ENCODE measurements around the gene EPYC.

EPYC gene

DNA sequence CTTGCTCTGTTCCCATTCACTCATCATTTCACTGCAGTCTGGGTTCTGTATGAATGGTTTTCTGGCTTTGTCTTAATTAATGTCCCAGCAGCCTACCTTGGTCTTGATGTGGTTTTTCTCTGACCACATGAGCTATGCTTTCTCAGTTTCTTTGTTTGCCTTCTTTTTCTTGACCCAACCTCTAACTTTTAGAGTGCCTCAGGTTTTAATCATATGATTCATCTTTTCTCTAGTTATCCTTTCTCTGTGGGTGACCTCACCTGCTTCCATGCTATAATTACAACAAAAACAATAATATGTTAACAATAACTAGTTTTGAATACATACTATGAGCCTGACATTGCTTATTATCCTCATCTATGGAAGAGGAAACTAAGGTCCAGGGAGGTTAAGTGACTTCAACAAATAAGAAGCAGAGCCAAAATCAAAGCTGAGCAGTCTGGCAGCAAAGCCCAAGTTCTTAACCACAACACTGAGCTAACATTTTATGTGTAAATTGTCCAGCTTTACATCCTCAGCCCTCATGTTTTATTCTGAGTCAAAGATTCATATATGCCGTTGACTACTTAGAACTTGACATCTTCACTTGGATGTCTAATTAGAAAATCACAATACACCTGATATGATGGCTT is 4.7 kb upstream of the EPYC start:
- H3K9me3 ChIP-seq (ENCODE audit: insufficient read depth, low read length, severe bottlenecking) = no peaks in the 10 kb centered on the region
- no peaks in the 10 kb centered on the region for H3K4me1 ChIP-seq (ENCODE audit: insufficient read depth, low read length)
- H4K20me1 ChIP-seq (ENCODE audit: insufficient read depth, low read length) = no peaks in the 10 kb centered on the region
- no peaks in the 10 kb centered on the region for H3K79me2 ChIP-seq (ENCODE audit: insufficient read depth, low read length)
- no peak overlapping the region for H2AFZ ChIP-seq (ENCODE audit: low read depth, low read length)
- no peak overlapping the region for H3K4me2 ChIP-seq (ENCODE audit: insufficient read depth, low read length)
- TF ChIP-seq EZH2 (IDR thresholded peaks at IDR 0.05; ENCODE audit: borderline replicate concordance, low read depth, low read length, severe bottlenecking) = no peak
- TF ChIP-seq, protein P1, sequence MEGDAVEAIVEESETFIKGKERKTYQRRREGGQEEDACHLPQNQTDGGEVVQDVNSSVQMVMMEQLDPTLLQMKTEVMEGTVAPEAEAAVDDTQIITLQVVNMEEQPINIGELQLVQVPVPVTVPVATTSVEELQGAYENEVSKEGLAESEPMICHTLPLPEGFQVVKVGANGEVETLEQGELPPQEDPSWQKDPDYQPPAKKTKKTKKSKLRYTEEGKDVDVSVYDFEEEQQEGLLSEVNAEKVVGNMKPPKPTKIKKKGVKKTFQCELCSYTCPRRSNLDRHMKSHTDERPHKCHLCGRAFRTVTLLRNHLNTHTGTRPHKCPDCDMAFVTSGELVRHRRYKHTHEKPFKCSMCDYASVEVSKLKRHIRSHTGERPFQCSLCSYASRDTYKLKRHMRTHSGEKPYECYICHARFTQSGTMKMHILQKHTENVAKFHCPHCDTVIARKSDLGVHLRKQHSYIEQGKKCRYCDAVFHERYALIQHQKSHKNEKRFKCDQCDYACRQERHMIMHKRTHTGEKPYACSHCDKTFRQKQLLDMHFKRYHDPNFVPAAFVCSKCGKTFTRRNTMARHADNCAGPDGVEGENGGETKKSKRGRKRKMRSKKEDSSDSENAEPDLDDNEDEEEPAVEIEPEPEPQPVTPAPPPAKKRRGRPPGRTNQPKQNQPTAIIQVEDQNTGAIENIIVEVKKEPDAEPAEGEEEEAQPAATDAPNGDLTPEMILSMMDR (IDR thresholded peaks at IDR 0.05; ENCODE audit: borderline replicate concordance, extremely low read depth, low read length, poor library complexity, severe bottlenecking) = no peak
- H3K27ac ChIP-seq (ENCODE audit: low read length) = no peak overlapping the region
- no peaks in the 10 kb centered on the region for H3K27me3 ChIP-seq (ENCODE audit: insufficient read depth, low read length, poor library complexity)
- H3K9ac ChIP-seq (ENCODE audit: low read depth, low read length) = no peak overlapping the region
- no peaks in the 10 kb centered on the region for H3K36me3 ChIP-seq (ENCODE audit: insufficient read depth, low read length)
- no peak overlapping the region for H3K4me3 ChIP-seq (ENCODE audit: low read depth in 1 of 2, low read length in 2 of 2)
- ATAC-seq (ENCODE audit: insufficient read depth, low read depth) (no peak), DNase-seq (no peak)

- H4K20me1 ChIP-seq (ENCODE audit: insufficient read depth, low read length) = no peaks in the 10 kb centered on the region
- no peaks in the 10 kb centered on the region for H3K36me3 ChIP-seq (ENCODE audit: insufficient read depth, low read length)
- no peak overlapping the region for H3K4me3 ChIP-seq (ENCODE audit: low read depth in 1 of 2, low read length in 2 of 2)
- no peaks in the 10 kb centered on the region for H3K4me1 ChIP-seq (ENCODE audit: insufficient read depth, low read length)
- H2AFZ ChIP-seq (ENCODE audit: low read depth, low read length) = no peak overlapping the region
- no peaks in the 10 kb centered on the region for H3K27me3 ChIP-seq (ENCODE audit: insufficient read depth, low read length, poor library complexity)
- no peak overlapping the region for H3K27ac ChIP-seq (ENCODE audit: low read length)
- DNase-seq = no peak
- TF ChIP-seq, protein P1 (IDR thresholded peaks at IDR 0.05; ENCODE audit: borderline replicate concordance, extremely low read depth, low read length, poor library complexity, severe bottlenecking) = no peak
- TF ChIP-seq EZH2 (IDR thresholded peaks at IDR 0.05; ENCODE audit: borderline replicate concordance, low read depth, low read length, severe bottlenecking) = no peak
- H3K9ac ChIP-seq (ENCODE audit: low read depth, low read length) = no peak overlapping the region
- no peaks in the 10 kb centered on the region for H3K9me3 ChIP-seq (ENCODE audit: insufficient read depth, low read length, severe bottlenecking)
- no peaks in the 10 kb centered on the region for H3K79me2 ChIP-seq (ENCODE audit: insufficient read depth, low read length)
- no peak overlapping the region for H3K4me2 ChIP-seq (ENCODE audit: insufficient read depth, low read length)
- ATAC-seq (ENCODE audit: insufficient read depth, low read depth) = no peak
Observed at GRCh38 chr12:91007531-91008290, 2.9 kb upstream of the EPYC start.

- Histone ChIP-seq H2AFZ (ENCODE audit: low read depth, low read length) (no peak overlapping the region), H3K9ac (ENCODE audit: low read depth, low read length) (no peak overlapping the region), H3K36me3 (ENCODE audit: insufficient read depth, low read length) (no peaks in the 10 kb centered on the region), H3K27ac (ENCODE audit: low read length) (no peak overlapping the region), H3K79me2 (ENCODE audit: insufficient read depth, low read length) (no peaks in the 10 kb centered on the region), H4K20me1 (ENCODE audit: insufficient read depth, low read length) (no peaks in the 10 kb centered on the region), H3K4me3 (ENCODE audit: low read depth in 1 of 2, low read length in 2 of 2) (no peak overlapping the region), H3K4me1 (ENCODE audit: insufficient read depth, low read length) (no peaks in the 10 kb centered on the region), H3K4me2 (ENCODE audit: insufficient read depth, low read length) (no peak overlapping the region), H3K9me3 (ENCODE audit: insufficient read depth, low read length, severe bottlenecking) (no peaks in the 10 kb centered on the region), H3K27me3 (ENCODE audit: insufficient read depth, low read length, poor library complexity) (no peaks in the 10 kb centered on the region)
- DNase-seq (no peak), ATAC-seq (ENCODE audit: insufficient read depth, low read depth) (no peak)
- TF ChIP-seq, protein P1 (IDR thresholded peaks at IDR 0.05; ENCODE audit: borderline replicate concordance, extremely low read depth, low read length, poor library complexity, severe bottlenecking) = no peak
- TF ChIP-seq EZH2 (IDR thresholded peaks at IDR 0.05; ENCODE audit: borderline replicate concordance, low read depth, low read length, severe bottlenecking) = no peak
Observed at GRCh38 chr12:91003737-91004136, 1.0 kb downstream of the EPYC start.
